Bronchial epithelial cell (primary cell): ENCODE data around the gene NBAS. TPM values are rescaled to one million over a fixed set of nuclear protein-coding genes. Genes with fewer than 3 reads are reported as not detected.
"Not testable (repeated sequence)": the region's sequence is repeated elsewhere in the genome, so short reads cannot be mapped to it uniquely, and the experiment has no call there.

Source experiments
- DNase-seq: peaks from one replicate; pipeline ENCODE4 v3.0.0-alpha.2; 2010; ENCODE audit warnings: low read depth
- FAIRE-seq: peaks from 2 replicates; lab custom pipeline; 2011; peaks lifted over from hg19 to GRCh38; lab: Jason Lieb, UNC
- H3K27me3 ChIP-seq: 2 replicates; pipeline ENCODE4 v1.5.1; 2011; ENCODE audit warnings: low read length; ENCODE audit not compliant: control insufficient read depth, insufficient read depth
- H3K36me3 ChIP-seq: 2 replicates; pipeline ENCODE4 v1.5.1; 2011; ENCODE audit warnings: low read length; ENCODE audit not compliant: control insufficient read depth, insufficient read depth
- H3K4me3 ChIP-seq: 2 replicates; pipeline ENCODE4 v1.5.1; 2011; ENCODE audit warnings: mild to moderate bottlenecking, low read depth, low read length, control low read depth
- CTCF ChIP-seq: IDR thresholded peaks from 2 replicates; pipeline ENCODE4 v1.5.1; 2011; ENCODE audit warnings: mild to moderate bottlenecking, moderate library complexity, low read length, control low read depth, inconsistent platforms; ENCODE audit not compliant: insufficient read depth, severe bottlenecking
- total RNA-seq: library from RNA; depleted of rRNA; stranded (reverse); fragments of >200 nt; gene quantifications from 2 replicates; pipeline ENCODE4 v1.2.1, GENCODE V29; 2014

NBAS gene
- total RNA-seq, 1 donor from 2014 or later, result 78.2 TPM

- no peaks in the 10 kb centered on the region for H3K27me3 ChIP-seq
- H3K36me3 ChIP-seq, result no peaks in the 10 kb centered on the region
- no peak for TF ChIP-seq CTCF
- FAIRE-seq, result no peak
- no peak overlapping the region for H3K4me3 ChIP-seq
- no peak for DNase-seq
These were observed 113.8 kb downstream of the NBAS start for GRCh38 chr2:15447381-15447780.

DNA sequence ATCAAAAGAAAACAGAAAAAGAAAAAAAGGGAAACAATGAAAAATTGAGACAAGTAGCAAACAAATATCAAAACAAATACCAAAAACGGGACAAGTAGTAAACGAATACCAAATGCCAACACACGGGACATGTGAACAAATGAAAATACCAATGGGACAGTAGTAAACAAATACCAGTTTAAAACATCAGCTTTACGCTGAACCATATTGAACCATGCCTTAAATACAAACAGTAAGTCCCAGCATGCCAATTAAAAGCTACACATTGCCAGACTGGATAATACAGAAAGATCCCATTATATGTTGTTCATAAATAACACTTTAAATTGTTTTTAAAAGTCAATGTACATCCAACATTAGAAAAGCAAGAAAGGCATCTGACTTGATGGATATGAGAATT, 114.2 kb downstream of the NBAS start:
- Histone ChIP-seq H3K27me3 (no peaks in the 10 kb centered on the region), H3K4me3 (no peak overlapping the region), H3K36me3 (no peaks in the 10 kb centered on the region)
- TF ChIP-seq CTCF, result no peak
- FAIRE-seq, result no peak
- DNase-seq, result no peak

GRCh38 chr2:15445891-15446562, 115.1 kb downstream of the NBAS start:
- Histone ChIP-seq H3K27me3 (no peaks in the 10 kb centered on the region), H3K36me3 (no peaks in the 10 kb centered on the region), H3K4me3 (no peak overlapping the region)
- no peak for DNase-seq
- no peak for FAIRE-seq
- TF ChIP-seq CTCF, result no peak

DNA sequence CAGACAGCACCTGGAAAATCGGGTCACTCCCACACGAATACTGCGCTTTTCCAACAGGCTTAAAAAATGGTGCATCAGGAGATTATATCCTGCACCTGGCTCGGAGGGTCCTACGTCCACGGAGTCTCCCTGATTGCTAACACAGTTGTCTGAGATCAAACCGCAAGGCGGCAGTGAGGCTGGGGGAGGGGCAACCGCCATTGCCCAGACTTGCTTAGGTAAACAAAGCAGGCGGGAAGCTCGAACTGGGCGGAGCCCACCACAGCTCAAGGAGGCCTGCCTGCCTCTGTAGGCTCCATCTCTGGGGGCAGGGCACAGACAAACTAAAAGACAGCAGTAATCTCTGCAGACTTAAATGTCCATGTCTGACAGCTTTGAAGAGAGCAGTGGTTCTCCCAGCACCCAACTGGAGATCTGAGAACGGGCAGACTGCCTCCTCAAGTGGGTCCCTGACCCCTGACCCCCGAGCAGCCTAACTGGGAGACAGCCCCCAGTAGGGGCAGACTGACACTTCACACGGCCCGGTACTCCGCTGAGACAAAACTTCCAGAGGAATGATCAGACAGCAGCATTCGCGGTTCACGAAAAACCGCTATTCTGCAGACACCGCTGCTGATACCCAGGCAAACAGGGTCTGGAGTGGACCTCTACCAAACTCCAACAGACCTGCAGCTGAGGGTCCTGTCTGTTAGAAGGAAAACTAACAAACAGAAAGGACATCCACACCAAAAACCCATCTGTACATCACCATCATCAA, 121.2 kb downstream of the NBAS start:
- not testable (repeated sequence) for FAIRE-seq

GRCh38 chr2:15439366-15439765, 121.8 kb downstream of the NBAS start:
- FAIRE-seq, H3K27me3 ChIP-seq, H3K36me3 ChIP-seq, DNase-seq, H3K4me3 ChIP-seq: not testable (repeated sequence)

More for the DNA sequence above, 121.2 kb downstream of the NBAS start:
- not testable (repeated sequence) for H3K36me3 ChIP-seq, H3K27me3 ChIP-seq, H3K4me3 ChIP-seq, DNase-seq

DNA sequence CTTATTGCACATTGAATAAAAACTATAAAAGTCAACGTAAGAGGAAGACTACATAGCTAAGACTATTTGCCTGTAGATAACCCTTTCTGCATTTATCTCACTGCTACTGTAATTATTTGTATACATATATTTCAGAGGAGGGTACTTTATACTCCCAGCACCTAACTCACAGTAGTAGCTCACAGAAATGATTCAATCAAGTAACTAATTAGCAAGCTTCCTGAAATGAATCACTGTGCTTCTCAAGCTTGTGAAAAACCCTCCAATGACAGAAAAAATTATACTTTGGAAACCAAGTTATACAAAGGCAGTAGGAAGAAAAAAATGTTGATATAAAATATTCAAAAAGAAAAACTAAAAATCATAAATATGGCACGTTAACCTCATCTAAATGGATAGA, 124.9 kb downstream of the NBAS start:
- DNase-seq (peak; percentile 27), FAIRE-seq (no peak)
- H3K36me3 ChIP-seq, result no peaks in the 10 kb centered on the region
- H3K27me3 ChIP-seq, result no peaks in the 10 kb centered on the region
- H3K4me3 ChIP-seq, result no peak overlapping the region
- TF ChIP-seq CTCF, result no peak
